HG03064 (cell line): ENCODE results near the gene RBM33.
"Not testable (repeated sequence)": the region's sequence is repeated elsewhere in the genome, so short reads cannot be mapped to it uniquely, and the experiment has no call there.

Experiments
- ATAC-seq: cut with Tn5 transposase; IDR thresholded peaks from one replicate; pipeline ENCODE4 v1.9.1; 2021; ENCODE audit warnings: low read depth; ENCODE audit not compliant: unreplicated experiment

RBM33 gene

DNA sequence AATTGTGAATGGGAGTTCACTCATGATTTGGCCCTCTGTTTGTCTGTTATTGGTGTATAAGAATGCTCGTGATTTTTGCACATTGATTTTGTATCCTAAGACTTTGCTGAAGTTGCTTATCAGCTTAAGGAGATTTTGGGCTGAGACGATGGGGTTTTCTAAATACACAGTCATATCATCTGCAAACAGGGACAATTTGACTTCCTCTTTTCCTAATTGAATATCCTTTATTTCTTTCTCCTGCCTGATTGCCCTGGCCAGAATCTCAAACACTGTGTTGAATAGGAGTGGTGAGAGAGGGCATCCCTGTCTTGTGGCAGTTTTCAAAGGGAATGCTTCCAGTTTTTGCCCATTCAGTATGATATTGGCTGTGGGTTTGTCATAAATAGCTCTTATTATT is 43.8 kb downstream of the RBM33 start:
- not testable (repeated sequence) for ATAC-seq

DNA sequence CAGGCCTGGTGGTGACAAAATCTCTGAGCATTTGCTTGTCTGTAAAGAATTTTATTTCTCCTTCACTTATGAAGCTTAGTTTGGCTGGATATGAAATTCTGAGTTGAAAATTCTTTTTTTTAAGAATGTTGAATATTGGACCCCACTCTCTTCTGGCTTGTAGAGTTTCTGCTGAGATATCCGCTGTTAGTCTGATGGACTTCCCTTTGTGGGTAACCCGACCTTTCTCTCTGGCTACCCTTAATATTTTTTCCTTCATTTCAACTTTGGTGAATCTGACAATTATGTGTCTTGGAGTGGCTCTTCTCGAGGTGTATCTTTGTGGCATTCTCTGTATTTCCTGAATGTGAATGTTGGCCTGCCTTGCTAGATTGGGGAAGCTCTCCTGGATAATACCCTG is 46.2 kb downstream of the RBM33 start:
- ATAC-seq, result not testable (repeated sequence)

DNA sequence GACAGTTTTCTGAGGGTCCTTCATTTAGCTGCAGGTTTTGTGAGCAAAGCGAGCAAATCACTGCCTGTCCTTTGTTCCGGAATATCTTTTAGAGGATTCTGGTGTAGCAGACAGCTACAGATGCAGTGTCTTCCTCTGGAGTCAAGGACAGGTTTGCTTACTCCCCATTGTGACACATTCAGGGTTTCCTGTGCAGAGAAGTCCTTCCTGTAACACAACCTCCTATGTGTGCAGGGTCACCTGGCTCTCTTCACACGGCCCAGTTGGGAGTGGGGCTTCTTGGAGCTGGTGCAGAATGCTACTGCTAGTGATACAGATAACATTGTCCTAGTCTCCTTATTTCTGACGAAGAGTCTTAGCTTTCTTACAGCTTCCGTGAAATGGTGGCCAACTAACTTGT is 47.9 kb downstream of the RBM33 start:
- ATAC-seq, result no peak

DNA sequence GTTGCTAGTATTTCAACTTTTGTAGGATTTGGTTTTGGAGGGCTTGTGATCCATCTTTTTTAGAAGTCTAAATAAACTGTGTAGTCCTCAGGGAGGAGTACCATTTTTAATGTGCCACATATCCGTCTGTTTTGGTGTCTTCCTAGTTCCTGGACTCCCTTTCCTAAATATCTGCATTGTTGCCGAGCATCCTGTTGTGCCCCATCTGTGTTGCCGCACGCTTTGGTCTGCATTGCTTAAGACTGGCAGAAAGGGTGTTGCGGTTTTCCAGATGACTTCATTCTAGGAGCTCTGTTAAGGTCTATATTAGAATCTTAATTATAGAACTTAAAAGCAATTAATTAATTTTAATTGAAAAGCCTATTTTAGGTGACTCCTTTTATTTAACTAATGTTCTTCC is 49.4 kb downstream of the RBM33 start:
- no peak for ATAC-seq

DNA sequence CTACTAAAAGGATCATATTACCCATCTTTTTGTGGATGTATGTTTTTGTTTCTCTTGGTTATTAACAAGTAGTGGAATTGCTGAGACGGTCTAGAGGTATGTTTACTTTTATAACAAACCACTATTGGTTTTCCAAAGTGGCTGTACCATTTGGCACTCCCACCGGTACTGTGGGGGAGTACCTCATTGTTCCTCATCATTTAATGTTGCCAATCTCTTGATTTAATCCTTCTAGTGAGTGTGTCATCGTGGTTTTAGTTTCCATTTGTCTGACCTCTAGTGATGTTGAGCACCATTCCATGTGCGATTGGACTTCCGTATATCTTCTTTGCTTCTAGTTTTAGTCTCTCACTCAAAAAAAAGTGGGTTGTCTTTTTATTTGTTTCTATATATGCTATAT is 50.4 kb downstream of the RBM33 start:
- ATAC-seq, result no peak

DNA sequence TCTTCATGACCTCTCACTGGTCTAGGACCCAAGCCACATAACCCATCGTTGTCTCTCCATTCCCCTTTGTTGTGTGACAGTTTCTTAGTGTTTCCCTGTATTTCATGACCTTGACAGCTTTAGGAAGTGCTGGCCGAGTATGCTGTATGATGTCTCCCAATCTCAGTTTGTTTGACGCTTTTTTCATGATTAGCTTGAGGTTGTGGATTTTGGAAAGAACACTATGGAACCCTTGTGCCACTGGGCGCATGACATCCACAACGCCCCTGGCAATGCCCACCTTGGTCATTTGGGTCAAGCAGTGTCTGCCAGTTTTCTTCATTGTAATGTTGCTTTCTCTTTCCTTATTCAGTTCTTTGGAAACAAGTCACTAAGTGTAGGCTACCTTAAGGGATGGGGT is 52.3 kb downstream of the RBM33 start:
- no peak for ATAC-seq

DNA sequence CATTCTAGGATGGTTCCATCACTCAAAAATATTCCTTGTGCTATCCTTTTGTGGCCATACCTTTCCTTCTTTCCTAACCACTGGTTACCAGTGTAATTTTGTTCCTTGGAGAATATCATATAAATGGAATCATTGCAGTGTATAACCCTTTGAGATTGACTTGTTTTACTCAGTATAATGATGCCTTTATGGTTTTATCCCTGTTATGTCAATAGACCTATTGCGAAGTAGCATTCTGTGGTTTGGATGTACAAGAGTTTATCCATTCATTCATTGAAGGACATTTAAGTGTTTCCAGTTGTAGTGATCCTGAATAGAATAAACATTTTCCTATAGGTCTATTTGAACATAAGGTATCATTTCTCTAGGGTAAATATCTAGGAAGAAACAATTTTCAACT is 54.2 kb downstream of the RBM33 start:
- ATAC-seq, result no peak

DNA sequence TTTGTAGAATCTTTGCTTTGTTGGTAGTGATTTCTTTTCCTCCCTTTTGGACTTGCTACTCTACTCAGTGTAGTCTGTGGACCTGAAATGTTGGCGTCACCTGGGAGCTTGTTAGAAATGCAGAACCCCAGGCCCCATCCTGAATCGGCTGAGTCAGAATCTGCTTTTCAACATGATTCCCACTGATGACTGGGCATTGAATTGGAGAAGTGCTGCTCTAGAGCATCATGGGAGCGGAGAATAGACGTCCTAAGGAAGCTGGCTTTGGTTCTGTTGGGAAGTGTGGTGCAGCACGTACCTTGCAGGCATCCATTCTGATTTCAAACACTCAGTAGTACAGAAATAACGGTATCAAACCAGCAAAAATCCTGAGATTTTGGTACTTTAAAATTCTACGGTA is 54.7 kb downstream of the RBM33 start:
- no peak for ATAC-seq

DNA sequence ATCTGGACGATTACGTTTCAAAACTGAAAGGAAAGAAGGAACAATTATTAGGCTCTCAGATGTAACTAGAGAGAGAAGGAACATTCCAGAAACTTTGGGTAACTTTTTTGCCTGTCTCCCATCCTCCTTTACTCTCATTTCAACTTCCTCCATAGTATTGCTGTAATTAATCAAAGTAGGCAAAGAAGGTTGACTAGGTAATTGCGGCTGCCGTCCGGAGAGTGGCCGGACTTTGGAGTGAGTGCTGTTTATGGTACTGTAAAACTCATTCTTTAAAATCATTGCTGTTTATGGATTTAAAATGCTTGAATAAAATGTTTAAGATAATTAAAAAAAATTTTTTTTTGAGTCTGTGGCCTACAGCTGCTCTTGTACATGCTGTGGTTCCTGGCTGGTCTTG is 56.4 kb downstream of the RBM33 start:
- no peak for ATAC-seq

DNA sequence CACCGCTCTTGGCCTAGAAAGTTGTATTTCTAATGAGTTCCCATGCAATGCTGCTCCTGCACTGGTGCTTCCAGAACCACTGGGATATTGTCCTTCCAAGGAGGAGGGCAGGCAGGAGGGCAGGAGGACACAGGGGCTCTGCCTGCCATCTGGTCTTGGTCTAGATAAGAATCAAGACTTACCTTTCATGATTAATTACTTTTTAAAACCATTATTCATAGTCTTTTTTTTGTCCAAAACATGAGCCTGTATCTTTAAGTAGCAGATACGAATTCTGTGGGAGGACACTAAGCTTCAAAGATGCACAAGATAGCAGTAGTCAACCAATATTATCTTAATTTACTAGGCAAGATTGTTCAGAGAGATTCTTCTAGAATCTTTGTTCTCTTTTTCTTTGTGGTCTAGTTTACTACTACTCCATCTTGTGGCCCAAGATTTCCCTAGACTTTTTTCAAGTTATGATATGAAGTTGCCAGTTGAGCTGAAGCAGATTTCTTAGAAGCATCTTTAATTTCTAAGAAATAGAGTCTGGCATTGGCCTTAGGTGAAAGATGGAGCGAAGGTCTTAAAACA is 57.6 kb downstream of the RBM33 start:
- no peak for ATAC-seq

DNA sequence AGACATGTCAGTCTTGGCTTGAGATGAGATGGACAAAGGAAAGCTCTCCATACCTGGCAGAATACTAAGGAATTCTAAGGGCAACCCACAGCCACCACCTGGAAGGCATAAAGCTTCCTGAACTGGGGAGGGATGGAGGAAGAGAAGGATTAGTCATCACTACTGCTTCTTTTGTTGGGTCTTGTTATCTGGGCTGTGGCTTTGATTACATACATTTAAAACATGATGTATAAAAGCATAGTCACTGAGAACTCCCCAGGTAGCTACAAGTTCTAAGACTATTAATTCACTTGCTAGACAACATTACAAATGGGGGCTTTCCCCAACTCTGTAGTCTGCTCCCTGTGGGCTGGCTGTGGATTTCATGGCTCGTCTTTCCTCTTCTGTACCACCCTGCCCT is 58.2 kb downstream of the RBM33 start:
- no peak for ATAC-seq

DNA sequence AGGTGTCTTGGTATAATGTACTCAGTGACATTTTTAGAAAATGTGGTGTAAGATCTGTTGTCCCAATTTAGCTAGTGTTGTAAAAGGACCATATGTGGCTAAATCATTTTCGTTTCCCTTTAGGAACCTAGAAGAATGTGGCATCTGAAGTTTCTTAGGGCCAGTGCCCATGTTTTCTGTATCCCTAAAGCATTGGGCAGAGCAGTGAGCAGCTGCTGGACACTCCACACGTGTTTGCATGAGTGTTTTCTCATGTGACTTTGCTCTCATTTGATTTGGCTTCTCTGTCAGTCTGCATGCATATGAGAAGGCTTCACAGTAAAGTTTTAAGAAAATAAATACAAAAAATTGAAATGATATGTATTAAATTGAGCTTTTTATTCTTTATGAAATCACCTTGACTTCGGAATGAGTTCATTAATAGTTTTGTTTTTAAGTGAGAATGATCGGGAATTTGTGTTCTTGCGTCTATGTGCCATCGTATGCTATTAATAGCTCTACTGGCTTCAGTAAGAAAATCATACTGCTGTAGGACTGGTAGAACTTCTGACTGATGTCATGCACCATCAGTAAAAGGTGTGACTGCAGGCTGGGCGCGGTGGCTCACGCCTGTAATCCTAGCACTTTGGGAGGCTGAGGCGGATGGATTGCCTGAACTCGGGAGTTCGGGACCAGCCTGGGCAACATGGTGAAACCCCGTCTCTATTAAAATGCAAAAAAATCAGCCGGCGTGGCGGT is 61.3 kb downstream of the RBM33 start:
- ATAC-seq, result no peak

DNA sequence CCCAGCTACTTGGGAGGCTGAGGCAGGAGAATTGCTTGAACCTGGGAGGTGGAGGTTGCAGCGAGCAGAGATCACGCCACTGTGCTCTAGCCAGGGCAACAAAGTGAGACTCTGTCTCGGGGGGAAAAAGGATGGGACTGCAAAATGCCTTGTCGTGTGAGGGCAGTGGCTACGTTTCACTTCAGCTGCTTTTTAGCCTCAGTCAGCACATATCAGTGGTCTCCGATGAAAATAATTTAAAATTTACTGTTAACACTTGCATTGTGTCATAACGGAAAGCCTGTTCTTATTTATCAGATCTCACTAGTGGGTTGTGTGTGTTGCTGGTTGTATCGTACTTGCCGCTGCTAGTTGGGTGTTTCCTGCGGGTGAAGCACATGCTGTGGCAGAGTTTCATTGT is 61.9 kb downstream of the RBM33 start:
- ATAC-seq, result no peak

DNA sequence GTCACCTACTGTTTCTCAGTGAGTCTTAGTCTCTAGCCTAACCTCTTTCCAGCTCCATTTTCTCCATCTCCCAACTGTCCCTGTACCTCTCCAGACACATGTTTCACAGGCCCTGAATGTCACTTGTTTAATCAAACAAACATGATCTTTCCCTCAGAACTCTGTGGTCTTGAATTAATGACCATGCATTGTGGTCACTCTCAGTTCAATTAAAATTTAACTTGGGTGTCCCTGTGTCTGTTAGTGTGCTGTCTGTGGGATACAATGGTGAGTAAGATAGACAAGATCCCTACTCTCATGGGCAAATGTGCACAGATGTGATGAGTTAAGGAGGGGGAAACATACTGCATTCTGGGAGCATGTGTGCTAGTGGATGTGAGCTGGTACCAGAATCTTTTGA is 65.0 kb downstream of the RBM33 start:
- no peak for ATAC-seq

DNA sequence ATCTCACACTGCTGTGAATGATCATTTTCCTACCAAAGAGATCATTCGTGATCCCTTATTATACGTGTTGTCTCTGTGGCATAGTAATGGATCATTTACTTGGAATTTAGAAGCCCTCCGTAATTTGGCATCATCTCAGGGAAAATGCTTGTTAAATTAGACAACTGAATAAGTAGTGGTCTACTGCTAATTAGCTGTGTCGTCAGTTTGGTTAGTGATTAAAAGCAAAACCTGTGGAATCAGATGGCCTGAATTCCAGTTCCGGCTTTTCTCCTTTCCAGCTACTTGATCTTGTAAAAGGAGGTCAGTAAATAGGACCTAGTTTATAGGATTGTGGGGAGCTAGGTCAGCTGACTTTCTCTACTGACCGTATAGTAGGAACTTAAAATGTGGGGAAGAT is 65.6 kb downstream of the RBM33 start:
- ATAC-seq, result no peak

DNA sequence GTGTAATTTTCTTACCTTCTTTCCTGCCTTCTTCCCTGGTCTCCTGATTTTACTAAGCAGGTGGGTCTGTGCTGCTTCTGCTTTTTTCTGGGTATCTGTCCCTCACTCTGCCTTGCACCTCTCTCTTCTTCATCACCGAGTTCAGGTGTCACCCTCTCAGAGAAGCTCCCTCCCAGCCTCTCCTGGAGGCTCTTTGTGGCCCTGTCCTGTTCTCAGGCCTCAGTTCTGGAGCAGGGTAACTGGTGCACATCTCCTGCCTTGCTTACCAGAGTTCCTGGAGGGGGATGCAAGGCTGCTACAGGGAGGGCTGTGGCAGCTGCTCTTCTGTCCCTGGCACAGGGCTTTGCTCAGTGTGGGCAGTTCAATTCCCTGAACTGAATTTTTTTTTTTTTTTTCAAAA is 66.1 kb downstream of the RBM33 start:
- ATAC-seq, result no peak

DNA sequence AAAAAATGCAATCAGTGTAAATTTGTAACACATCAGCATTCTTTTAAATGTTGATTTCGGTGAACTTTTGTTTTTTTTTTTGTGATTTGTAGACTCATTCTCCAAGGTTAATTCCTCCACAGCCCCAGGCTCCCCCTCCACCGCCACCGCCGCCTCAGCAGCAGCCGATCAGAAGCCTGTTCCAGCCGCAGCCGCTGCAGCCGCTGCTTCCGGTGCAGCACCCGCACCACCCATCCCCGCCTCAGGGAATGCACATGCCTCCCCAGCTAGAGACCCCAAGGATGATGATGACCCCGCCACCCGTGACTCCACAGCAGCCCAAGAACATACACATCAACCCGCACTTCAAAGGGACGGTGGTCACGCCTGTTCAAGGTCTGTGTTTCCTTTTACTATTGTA is 66.6 kb downstream of the RBM33 start:
- ATAC-seq, result no peak

DNA sequence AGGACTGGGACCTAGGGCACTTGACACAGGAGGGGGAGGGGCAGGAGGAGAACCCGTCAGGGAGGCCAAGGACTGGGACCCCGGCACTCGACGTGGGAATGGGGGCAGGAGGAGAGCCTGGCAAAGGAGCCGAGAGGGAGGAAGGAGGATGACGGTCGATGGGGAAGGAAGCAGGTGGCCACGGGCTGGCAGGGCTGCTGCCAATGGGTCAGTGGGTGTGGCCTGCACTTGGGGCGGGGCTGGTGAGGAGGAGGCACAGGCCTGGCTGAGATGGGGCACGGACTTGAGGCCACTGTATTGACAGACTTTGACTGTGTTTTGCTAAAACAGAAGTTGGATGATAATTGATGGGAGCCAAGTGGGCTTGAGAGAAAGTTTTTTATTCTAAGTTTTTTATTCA is 68.9 kb downstream of the RBM33 start:
- ATAC-seq, result no peak

DNA sequence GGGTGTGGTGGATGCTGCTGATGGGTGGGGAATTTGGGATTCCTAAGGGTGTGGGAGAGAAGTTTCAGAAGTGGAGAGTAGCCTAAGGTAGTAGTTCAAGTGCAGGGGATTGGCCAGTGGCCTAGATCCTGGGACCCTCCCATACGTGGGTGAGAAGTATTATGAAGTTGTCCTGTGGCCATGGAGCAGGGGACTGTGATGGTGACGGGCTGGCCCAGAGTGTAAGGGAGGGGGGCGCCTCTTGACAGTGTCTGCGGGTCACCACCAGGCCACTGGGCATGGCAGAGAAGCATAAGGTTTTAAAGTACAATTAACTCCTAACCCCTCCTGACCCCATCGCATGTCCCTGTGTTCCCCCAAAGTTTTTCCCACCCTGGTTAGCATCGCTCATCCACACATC is 70.2 kb downstream of the RBM33 start:
- no peak for ATAC-seq

DNA sequence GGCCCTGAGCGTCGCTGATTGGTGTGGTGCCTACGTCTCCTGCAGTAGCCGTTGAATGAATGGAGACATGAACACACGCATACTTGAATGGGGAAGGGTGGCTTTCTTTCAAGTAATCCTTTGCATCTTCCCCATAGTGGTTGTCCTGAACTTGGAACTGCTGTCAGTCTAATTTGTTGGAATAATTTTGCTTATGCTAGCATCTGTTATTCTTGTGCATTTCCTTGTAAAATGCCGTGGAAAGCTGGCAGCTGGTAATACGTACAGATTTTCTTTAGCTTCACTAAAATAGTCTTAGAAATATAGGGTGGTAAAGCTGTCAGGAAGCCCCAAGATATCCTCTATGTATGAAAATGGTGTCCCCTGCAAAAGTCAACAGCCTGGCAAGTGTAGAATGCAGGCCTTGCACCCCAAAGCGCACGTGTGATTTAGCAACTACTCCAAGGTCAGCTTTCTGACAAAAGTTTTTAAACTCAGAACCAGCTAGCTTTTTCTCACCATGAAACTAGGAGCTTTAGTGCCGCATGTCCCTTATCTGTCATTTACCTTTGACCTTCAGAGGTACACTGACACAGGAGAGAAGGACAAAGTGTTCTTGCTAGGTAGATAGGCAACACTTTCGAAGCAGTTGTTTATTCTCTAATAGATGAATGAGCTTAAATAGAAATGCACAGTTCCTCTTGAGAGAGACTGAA is 70.8 kb downstream of the RBM33 start:
- no peak for ATAC-seq

DNA sequence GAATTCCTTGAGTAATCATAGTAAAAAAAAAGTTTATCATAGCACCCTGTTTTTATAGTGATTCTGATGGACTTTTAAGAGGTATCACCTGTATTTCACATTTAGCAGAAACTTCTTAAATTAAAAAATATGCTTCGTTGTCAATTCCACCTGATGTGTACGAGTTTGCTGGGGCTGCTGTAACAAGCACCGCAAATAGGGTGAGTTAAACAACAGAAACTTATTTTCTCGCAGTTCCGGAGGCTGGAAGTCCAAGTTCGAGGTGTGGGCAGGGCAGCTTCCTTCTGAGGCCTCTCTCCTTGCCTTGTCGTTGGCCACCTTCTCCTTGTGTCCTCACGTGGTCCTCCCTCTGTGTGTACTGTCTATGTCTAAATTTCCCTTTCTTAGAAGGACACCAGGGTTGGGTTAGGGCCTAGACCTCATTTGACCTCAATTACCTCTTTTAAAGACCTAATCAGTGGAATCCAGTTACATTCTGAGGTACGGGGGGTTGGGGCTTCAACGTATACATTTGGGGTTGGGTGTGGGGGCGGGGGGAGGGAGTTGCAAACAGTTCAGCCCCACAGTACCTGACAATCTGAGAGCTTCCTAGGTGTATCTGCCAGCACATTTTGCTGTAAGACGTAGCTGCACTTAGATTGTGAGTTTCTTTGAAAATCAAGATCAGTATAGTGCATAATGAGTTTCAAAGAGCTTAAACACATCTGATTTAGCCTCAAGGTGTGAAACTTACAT is 72.7 kb downstream of the RBM33 start:
- no peak for ATAC-seq
